Ascending aorta (tissue), 2 donors: Measurements from ENCODE around the gene FXYD7. TPM values are rescaled to one million over a fixed set of nuclear protein-coding genes. Genes with fewer than 3 reads are reported as not detected.
"Not testable (repeated sequence)": the region's sequence is repeated elsewhere in the genome, so short reads cannot be mapped to it uniquely, and the experiment has no call there.

ENCODE experiments used
- DNase-seq, 2 donors: peaks; one replicate each; pipeline ENCODE4 v3.0.0-alpha.2; 2019; ENCODE audit warnings: low spot score in 2 of 2
- H3K27ac ChIP-seq, 2 donors: fragments of 200-600 bp; sonication (generic); one replicate each; pipeline ENCODE4 v1.5.1; 2016 to 2017; ENCODE audit warnings: mild to moderate bottlenecking in 1 of 2
- H3K27me3 ChIP-seq: fragments of 200-600 bp; sonication (generic); one replicate; pipeline ENCODE4 v1.5.1; 2017
- H3K36me3 ChIP-seq, 2 donors: fragments of 200-600 bp; sonication (generic); one replicate each; pipeline ENCODE4 v1.5.1; 2016
- H3K4me1 ChIP-seq, 2 donors: fragments of 200-600 bp; sonication (generic); one replicate each; pipeline ENCODE4 v1.5.1; 2016 to 2017; ENCODE audit warnings: mild to moderate bottlenecking in 1 of 2
- H3K4me3 ChIP-seq, 2 donors: fragments of 200-600 bp; sonication (generic); one replicate each; pipeline ENCODE4 v1.5.1; 2016 to 2017; ENCODE audit warnings: mild to moderate bottlenecking in 1 of 2
- H3K9me3 ChIP-seq, 2 donors: fragments of 200-600 bp; sonication (generic); one replicate each; pipeline ENCODE4 v1.5.1; 2016
- intact Hi-C: fragments of 100-400 bp; cut with DNase I; formaldehyde crosslinking; loops from one replicate; pipeline ENCODE4 v1.15.1; 2023
- total RNA-seq: library from RNA; depleted of rRNA; stranded (reverse); fragments of >200 nt; gene quantifications from one replicate; pipeline ENCODE4 v1.1.0, GENCODE V29; 2016
- TF ChIP-seq, protein P1 (sequence below), 3 experiments: fragments of 200-600 bp in 2 of 3; fragments of 450-650 bp in 1 of 3; sonication (generic) in 2 of 3; IDR thresholded peaks; one replicate each; pipeline ENCODE4 v1.5.1; 2016 to 2019; ENCODE audit warnings: antibody characterized with exemption in 3 of 3, mild to moderate bottlenecking in 1 of 3, moderate library complexity in 1 of 3

FXYD7 gene
- total RNA-seq, 1 donor from 2014 or later: not detected

DNA sequence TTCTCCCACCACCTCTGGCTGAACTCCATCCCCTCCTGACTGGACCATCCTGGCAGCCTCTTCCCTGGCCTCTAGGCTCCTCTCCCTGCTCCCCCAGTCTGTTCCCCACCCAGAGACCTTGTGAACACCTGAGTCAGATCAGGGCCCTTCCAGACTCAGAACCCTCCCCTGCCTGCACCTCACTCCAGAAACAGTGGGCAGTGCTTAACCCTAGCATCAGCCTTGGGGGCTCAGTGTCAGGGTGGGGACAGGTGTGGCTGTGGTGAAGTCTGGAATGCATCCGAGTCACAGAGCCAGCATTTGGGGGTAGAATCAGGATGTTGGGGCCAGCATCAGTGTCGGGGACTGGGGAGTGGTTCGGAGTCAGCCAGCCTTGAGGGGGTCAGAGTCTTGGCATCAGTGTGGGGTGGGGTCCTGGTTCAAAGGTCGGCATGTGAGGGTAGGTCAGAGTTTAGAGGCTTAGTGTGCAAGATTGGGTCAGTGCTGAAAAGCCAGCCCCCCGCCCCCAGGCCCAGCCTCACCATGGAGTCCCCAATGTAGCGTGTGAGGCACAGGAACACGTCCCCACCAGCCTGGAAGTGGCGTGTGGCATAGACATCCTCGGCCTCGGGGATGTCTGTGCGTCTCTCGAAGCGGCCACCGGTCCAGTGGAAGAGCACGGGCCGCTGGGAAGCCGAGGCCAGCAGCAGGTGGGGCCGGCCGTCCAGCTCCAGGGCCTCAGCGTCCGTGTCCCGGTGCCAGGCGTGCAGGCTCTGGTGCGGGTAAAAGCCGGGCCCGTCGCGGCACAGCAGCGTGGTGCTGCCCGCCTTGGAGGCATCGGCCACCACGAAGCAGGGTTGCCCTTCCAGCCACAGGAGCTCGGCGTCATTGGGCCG lies 17.1 kb upstream of the FXYD7 start:
- H3K27ac ChIP-seq: peak overlapping the region in 1 of 2 donors; percentile 1
- H3K9me3 ChIP-seq: no peaks in the 10 kb centered on the region
- H3K27me3 ChIP-seq: no peaks in the 10 kb centered on the region
- H3K4me1 ChIP-seq: peaks cover 8 to 13% of the 10 kb centered on the region in 2 donors
- TF ChIP-seq, protein P1, sequence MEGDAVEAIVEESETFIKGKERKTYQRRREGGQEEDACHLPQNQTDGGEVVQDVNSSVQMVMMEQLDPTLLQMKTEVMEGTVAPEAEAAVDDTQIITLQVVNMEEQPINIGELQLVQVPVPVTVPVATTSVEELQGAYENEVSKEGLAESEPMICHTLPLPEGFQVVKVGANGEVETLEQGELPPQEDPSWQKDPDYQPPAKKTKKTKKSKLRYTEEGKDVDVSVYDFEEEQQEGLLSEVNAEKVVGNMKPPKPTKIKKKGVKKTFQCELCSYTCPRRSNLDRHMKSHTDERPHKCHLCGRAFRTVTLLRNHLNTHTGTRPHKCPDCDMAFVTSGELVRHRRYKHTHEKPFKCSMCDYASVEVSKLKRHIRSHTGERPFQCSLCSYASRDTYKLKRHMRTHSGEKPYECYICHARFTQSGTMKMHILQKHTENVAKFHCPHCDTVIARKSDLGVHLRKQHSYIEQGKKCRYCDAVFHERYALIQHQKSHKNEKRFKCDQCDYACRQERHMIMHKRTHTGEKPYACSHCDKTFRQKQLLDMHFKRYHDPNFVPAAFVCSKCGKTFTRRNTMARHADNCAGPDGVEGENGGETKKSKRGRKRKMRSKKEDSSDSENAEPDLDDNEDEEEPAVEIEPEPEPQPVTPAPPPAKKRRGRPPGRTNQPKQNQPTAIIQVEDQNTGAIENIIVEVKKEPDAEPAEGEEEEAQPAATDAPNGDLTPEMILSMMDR (IDR thresholded peaks at IDR 0.05): no peak
- intact Hi-C loops: loop anchor here (10.0 kb wide), 3 partner anchors 489 to 809 kb away; partner anchors contain the start of genes COX6B1, ETV2, HAUS5 and LRFN3
- DNase-seq: no peak
- no peaks in the 10 kb centered on the region for H3K36me3 ChIP-seq
- H3K4me3 ChIP-seq: peak overlapping the region in 1 of 2 donors; percentile 24

GRCh38 chr19:35126624-35126959 lies 16.5 kb upstream of the FXYD7 start:
- Histone ChIP-seq H3K9me3 (no peaks in the 10 kb centered on the region), H3K27me3 (no peaks in the 10 kb centered on the region), H3K36me3 (no peaks in the 10 kb centered on the region), H3K27ac (peak overlapping the region in 1 of 2 donors; percentile 1), H3K4me3 (peak overlapping the region in 1 of 2 donors; percentile 24), H3K4me1 (peaks cover 8 to 13% of the 10 kb centered on the region in 2 donors)
- intact Hi-C loops: loop anchor here (10.0 kb wide), 3 partner anchors 488 to 808 kb away; partner anchors contain the start of genes COX6B1, ETV2, HAUS5 and LRFN3
- DNase-seq: no peak
- TF ChIP-seq, protein P1 (IDR thresholded peaks at IDR 0.05): no peak

DNA sequence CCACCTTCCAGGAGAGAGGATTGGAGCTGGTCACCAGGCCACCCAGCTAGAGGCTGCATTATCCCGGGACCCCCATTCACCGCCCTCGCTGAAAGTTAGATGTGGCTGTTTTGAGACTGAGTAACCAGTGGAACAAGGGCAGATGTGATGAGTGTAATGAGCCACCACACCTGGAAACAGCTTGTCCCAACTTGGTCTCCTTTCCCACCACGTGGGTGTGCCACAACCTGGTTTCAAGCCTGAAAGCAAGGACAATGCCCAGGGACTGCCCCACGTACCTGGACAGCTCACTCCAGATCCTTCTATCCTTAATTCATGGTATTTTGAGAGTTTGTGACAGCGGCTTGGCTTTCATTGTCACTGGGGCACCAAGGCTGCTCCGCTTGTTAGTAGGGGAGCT lies 15.2 kb upstream of the FXYD7 start:
- Histone ChIP-seq H3K27me3 (no peaks in the 10 kb centered on the region), H3K27ac (no peak overlapping the region), H3K36me3 (no peaks in the 10 kb centered on the region), H3K4me1 (peaks cover 8 to 11% of the 10 kb centered on the region in 2 donors), H3K9me3 (no peaks in the 10 kb centered on the region), H3K4me3 (no peak overlapping the region)
- no peak for DNase-seq
- intact Hi-C loops: loop anchor here (10.0 kb wide), 3 partner anchors 487 to 807 kb away; partner anchors contain the start of genes COX6B1, ETV2, HAUS5 and LRFN3
- TF ChIP-seq, protein P1 (IDR thresholded peaks at IDR 0.05): no peak

- no peak overlapping the region for H3K4me3 ChIP-seq
- no peaks in the 10 kb centered on the region for H3K36me3 ChIP-seq
- TF ChIP-seq, protein P1 (IDR thresholded peaks at IDR 0.05): no peak
- intact Hi-C loops: loop anchor here (10.0 kb wide), 3 partner anchors 486 to 806 kb away; partner anchors contain the start of genes COX6B1, ETV2, HAUS5 and LRFN3
- H3K9me3 ChIP-seq: no peaks in the 10 kb centered on the region
- no peak overlapping the region for H3K27ac ChIP-seq
- peaks cover 5 to 8% of the 10 kb centered on the region in 2 donors for H3K4me1 ChIP-seq
- DNase-seq: no peak
- no peaks in the 10 kb centered on the region for H3K27me3 ChIP-seq
Observed at GRCh38 chr19:35128398-35129057, 14.5 kb upstream of the FXYD7 start.

GRCh38 chr19:35129724-35130274 lies 13.3 kb upstream of the FXYD7 start:
- not testable (repeated sequence) for DNase-seq, H3K36me3 ChIP-seq, H3K9me3 ChIP-seq, H3K27me3 ChIP-seq, H3K27ac ChIP-seq, H3K4me1 ChIP-seq, H3K4me3 ChIP-seq
- intact Hi-C loops: loop anchor here (10.0 kb wide), 3 partner anchors 485 to 805 kb away; partner anchors contain the start of genes COX6B1, ETV2, HAUS5 and LRFN3
